ENCODE results near the gene ACBD4. TPM values are rescaled to one million over a fixed set of nuclear protein-coding genes. Genes with fewer than 3 reads are reported as not detected.

Gene ACBD4
- total and polyA plus RNA-seq, 2 donors (not counting 3 experiments of a cell fraction or from before 2014, with no cell fraction given), result 4.5 to 7.5 TPM

DNA sequence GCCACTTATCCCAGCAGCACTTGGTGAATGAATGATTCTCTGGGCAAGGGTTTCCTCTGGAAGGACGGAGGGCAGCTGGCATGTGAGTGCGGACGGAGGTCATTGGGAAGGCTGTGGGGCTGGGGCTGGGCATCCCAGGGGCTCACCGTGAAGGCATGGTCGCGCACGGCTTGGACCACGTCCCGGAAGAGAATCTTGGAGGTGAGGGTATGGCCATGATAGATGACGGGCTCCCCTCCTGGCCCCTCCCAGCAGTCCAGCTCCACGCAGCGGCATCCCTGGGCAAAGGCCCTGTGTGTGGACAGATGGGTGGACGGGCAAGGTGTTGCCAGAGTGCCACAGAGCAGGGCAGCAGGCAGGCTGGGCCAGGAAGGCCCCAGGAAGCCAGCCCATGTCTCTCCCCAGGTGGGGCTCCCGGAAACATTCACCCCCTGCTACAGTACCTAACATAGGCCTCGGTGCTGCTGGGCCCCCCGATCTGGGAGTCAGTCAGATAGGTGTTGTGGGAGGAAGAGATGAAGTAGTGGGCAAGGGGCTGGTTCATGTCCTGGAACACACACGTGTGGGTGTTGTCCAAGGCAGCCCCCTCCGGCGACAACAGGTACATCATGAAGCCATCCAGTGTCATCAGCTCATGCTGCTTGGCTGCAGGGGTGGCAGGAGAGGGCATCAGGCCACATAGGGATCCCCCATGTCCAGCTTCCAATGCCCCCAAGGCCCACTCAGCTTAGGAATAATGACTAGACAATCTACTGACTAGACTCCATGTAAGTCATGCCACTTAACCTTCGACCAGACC is 17.4 kb upstream of the ACBD4 start:
- Histone ChIP-seq H3K36me3 (ENCODE audit: control insufficient read depth in 2 of 2, extremely low read depth in 1 of 2, insufficient read depth in 2 of 2, low read length in 2 of 2) (peaks cover 0 to 2% of the 10 kb centered on the region in 2 experiments), H3K79me2 (ENCODE audit: control insufficient read depth, insufficient read depth, low read length) (no peaks in the 10 kb centered on the region), H3K4me2 (ENCODE audit: insufficient read depth, low read length) (no peak overlapping the region), H2AFZ (ENCODE audit: low read depth, low read length) (no peak overlapping the region), H3K4me3 (replicated peaks in 1 of 3; ENCODE audit: insufficient read depth in 1 of 3, low read depth in 1 of 3, low read length in 3 of 3) (no peak overlapping the region), H3K27ac (ENCODE audit: insufficient read depth, low read depth, low read length) (no peak overlapping the region), H4K20me1 (replicated peaks; ENCODE audit: control insufficient read depth, extremely low read depth, insufficient read depth, low read length) (no peaks in the 10 kb centered on the region), H3K9me1 (replicated peaks; ENCODE audit: control insufficient read depth, extremely low read depth, insufficient read depth, low read length) (no peaks in the 10 kb centered on the region), H3K27me3 (ENCODE audit: control insufficient read depth in 2 of 2, insufficient read depth in 2 of 2, low read length in 2 of 2) (no peaks in the 10 kb centered on the region), H3K9me3 (replicated peaks; ENCODE audit: control insufficient read depth, insufficient read depth, low read length) (no peaks in the 10 kb centered on the region), H3K9ac (replicated peaks; ENCODE audit: extremely low read depth, insufficient read depth, low read length) (no peak overlapping the region), H3K4me1 (ENCODE audit: control insufficient read depth, extremely low read depth, insufficient read depth, low read length) (no peaks in the 10 kb centered on the region)
- ChIA-PET POLR2A (interaction anchor here (1.2 kb wide), 1 partner anchor 57 kb away, joined by 3 read pairs; the partner anchor contains the start of gene NMT1), CTCF (interaction anchor here (0.5 to 6.9 kb wide), 7 partner anchors 9 to 131 kb away, joined by 3 to 34 read pairs (median 6); partner anchors contain the start of genes ACBD4 and PLCD3)
- dilution Hi-C loops (cut with MboI; ENCODE audit: extremely low pct_ligation_motif_present, low sequenced_read_pairs), result no loop called here
- intact Hi-C loops (cut with micrococcal nuclease), result no loop called here
- FAIRE-seq (no peak), DNase-seq (ENCODE audit: low read depth, low spot score) (no peak)
- TF ChIP-seq, protein P1, sequence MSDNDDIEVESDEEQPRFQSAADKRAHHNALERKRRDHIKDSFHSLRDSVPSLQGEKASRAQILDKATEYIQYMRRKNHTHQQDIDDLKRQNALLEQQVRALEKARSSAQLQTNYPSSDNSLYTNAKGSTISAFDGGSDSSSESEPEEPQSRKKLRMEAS (IDR thresholded peaks at IDR 0.05; ENCODE audit: insufficient read depth, insufficient read length), result no peak
- TF ChIP-seq MYC (IDR thresholded peaks at IDR 0.05; ENCODE audit: low read depth, low read length) (no peak), JUN (IDR thresholded peaks at IDR 0.05; ENCODE audit: borderline replicate concordance, insufficient read depth, insufficient read length, low read depth) (no peak), EZH2 (IDR thresholded peaks at IDR 0.05; ENCODE audit: borderline replicate concordance, low read depth, low read length, severe bottlenecking) (no peak), GATA2 (IDR thresholded peaks at IDR 0.05; ENCODE audit: insufficient read depth, insufficient read length, low read depth, low read length) (no peak), CTCF (IDR thresholded peaks at IDR 0.05; ENCODE audit: extremely low read depth in 1 of 2, insufficient read depth in 1 of 2, low read depth in 1 of 2, low read length in 2 of 2) (no peak), FOS (IDR thresholded peaks at IDR 0.05; ENCODE audit: borderline replicate concordance, insufficient read depth, low read length) (no peak), POLR2AphosphoS5 (IDR thresholded peaks at IDR 0.05; ENCODE audit: insufficient read depth, low read depth, low read length) (no peak), POLR2A (IDR thresholded peaks at IDR 0.05; ENCODE audit: low read depth, low read length) (no peak)
- no TSS peak for BruUV-seq (replicated peaks)
